HG03066 (cell line): ENCODE data around the gene FAM184B.

ENCODE experiments used
- ATAC-seq: cut with Tn5 transposase; IDR thresholded peaks from one replicate; pipeline ENCODE4 v1.9.1; 2021; ENCODE audit warnings: low read depth; ENCODE audit not compliant: unreplicated experiment

FAM184B gene

DNA sequence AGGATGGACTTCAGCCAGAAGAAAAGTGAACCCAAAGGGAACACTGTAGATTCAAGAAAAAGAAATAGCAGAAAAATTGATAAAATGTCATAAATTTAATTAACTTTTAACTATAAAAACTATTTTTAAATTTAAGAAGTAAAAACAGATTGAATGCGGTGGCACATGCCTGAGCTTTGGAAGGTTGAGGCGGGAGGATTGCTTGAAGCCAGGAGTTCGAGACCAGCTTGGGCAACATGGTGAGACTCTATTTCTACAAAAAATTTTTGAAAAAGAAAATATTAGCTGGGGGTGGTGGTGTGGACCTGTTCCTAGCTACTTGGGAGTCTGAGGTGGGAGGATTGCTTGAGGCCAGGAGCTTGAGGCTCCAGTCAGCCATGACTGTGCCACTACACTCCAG lies 3.0 kb downstream of the FAM184B start:
- ATAC-seq: no peak

GRCh38 chr4:17773135-17773698 lies 8.2 kb downstream of the FAM184B start:
- no peak for ATAC-seq

GRCh38 chr4:17771284-17771908 lies 10.0 kb downstream of the FAM184B start:
- no peak for ATAC-seq

DNA sequence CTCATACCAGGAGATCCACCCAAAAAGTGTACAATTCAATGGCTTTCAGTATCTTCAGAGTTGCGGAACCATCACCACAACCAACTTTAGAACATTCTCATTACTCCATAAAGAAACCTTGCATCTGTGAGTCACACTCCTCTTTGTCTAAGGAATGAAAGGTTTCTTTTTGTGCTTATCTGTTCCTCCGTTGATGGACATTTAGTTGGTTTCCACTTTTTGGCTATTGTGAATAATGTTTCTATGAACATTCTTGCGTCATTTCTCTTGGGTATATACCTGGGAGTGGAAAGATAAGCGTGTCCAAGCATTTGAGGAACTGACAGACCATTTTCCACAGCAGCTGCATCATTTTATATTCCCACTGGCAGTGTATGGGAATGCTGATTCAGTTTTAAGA lies 10.6 kb downstream of the FAM184B start:
- no peak for ATAC-seq

DNA sequence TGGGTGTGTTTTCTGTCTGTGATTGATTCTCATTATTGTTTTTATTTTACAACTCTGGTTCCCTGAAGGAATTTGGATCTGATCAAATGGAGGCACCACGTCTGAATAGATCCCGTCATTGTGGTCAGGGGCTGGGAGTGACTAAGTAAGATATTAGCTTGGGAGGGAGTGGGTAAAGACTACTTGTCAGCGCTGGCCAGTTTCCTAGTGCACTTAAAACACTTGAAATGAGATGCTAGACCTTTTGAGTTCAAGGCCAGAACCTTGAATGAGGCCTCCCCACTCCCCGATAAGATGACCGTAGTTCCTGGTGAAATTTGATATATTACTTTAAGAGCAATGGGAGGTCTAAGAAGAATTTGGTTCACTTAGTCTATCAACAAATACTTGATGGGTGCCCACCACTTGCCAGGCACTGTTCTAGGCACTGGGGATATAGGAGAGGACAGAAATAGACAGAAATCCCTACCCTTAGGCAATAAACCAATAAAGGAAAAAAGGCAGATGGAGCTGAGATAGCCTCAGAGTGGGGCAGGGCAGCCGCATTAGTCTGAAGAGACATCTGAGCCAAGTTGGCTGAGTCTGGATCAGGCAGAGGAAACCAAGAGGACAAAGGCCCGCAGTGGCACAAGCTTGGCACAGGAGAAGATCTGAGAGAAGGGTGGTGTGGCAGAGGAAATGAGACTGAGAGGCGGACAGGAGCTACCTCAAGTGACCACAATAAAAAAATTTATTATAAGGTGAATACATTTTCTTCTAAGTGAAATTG lies 11.8 kb downstream of the FAM184B start:
- ATAC-seq: no peak

DNA sequence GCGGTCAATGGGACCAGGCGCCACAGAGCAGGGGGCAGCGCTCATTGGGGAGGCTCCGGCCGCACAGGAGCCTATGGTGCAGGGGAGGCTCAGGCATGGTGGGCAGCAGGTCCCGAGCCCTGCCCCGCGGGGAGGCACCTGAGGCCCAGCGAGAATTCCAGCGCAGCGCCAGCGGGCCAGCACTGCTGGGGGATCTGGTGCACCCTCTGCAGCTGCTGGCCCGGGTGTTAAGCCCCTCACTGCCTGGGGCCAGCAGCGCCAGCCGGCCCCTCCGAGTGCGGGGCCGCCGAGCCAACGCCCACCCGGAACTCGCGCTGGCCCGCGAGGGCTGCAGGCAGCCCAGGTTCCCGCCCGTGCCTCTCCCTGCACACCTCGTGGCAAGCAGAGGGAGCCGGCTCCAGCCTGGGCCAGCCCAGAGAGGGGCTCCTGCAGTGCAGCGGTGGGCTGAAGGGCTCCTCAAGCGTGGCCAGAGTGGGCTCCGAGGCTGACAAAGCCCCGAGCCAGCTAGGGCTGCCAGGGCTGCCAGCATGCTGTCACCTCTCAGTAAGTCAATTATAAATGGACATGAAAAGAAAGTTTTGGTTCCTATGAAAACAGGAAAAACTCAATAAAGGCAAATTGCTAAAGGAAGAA lies 14.5 kb downstream of the FAM184B start:
- no peak for ATAC-seq

DNA sequence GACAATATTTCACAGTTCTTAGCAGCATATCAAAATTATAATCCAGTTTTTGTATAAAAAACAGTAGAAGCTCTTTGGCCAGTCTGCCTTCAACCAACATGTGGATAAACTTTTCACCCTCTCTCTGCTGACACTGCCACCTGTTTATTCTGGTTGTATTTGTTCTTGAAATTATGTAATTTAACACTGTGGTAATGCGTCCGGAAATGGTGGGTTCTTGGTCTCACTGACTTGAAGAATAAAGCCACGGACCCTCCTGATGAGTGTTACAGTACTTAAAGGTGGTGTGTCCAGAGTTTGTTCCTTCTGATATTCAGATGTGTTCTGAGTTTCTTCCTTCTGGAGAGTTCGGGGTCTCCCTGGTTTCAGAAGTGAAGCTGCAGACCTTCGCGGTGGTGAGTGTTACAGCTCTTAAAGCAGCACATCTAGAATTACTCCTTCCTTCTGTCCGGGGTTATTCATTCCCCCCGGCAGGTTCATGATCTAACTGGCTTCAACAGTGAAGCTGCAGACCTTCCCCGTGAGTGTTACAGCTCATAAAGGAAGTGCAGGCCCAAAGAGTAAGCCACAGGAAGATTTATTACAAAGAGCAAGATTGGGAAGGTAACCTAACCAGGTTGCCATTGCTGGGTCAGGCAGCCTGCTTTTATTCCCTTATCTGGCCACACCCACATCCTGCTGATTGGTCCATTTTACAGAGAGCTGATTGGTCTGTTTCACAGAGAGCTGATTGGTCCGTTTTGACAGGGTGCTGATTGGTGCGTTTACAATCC lies 15.7 kb downstream of the FAM184B start:
- no peak for ATAC-seq

- no peak for ATAC-seq
Observed at GRCh38 chr4:17763931-17764330, 17.5 kb downstream of the FAM184B start.

- no peak for ATAC-seq
Observed at GRCh38 chr4:17763416-17763815, 18.0 kb downstream of the FAM184B start.

DNA sequence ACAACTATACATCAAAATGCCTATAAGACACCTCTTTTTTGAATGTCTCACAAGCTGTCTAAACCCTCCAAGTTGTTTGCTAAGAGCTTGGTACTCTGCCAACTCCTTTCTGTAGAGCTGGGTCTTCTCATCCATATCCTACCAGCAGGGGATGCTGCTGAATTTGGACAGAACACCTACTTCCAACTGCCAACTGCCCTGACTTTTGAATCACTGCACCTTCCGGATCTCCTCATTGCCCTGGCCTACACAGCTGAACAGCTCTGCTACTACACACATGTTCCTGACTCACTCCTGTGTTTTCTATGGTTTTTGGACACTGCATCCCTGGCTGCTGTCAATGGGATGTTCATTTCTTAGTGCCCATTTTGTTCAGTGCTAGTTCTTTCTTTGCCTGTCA lies 18.7 kb downstream of the FAM184B start:
- no peak for ATAC-seq

GRCh38 chr4:17761062-17761461 lies 20.4 kb downstream of the FAM184B start:
- ATAC-seq: no peak

- ATAC-seq: no peak
Observed at GRCh38 chr4:17760626-17761025, 20.8 kb downstream of the FAM184B start.

DNA sequence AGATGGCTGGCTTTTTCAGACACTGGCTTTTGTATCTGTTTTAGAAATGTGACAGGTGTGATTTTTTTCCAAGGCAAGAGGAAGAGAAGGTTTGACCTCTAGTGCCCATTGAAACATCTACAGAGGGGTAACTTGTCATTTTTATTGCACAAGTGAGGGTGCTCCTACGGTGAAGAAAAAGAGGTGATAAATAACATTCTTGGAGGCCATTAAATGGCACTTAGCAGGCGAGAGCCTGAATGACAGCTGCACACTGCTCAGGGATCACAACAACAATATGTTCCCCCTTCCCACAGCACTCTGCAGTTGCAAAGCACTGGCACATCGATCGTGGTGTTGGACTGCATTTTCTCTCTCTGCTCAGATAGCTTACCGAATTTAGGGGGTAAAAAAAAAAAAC lies 22.9 kb downstream of the FAM184B start:
- no peak for ATAC-seq

- ATAC-seq: no peak
Observed at GRCh38 chr4:17757621-17758020, 23.8 kb downstream of the FAM184B start.

DNA sequence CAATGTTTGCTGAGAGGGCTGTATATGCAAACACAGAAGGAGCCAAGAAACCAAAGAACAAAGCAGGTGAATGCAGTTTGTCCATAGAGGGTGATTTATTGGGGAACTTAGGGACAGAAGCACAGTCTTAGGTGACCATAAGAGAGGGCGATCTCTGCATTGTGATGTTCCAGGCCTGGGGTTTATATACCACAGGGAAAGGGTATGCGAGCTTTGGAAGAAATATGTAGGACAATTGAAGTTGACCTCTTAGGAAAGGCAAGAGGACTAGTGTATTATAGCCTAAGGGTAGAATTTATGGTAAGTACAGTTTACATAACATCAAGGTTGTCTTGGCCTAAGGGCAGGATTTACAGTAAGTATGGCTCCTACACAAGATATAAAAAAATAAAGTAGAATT lies 27.8 kb downstream of the FAM184B start:
- no peak for ATAC-seq

DNA sequence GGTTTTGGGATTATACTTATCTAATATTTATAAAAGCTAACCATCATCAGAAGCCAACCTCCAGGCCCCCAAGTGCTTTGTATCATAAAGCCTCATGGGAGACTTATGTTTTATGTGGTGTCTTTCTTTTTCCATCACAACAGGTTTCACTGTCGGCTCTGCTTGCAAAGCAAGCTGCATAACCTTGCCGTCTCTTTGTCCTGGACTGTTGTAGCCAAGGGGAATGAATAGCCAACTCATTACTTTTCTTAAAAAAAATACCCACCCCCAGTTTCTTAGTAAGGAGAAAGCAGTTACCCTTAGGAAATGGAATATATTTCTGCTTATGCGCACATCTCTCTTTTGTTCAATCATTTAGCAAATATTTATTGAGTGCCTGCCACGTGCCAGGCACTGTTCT lies 40.7 kb downstream of the FAM184B start:
- ATAC-seq: no peak

DNA sequence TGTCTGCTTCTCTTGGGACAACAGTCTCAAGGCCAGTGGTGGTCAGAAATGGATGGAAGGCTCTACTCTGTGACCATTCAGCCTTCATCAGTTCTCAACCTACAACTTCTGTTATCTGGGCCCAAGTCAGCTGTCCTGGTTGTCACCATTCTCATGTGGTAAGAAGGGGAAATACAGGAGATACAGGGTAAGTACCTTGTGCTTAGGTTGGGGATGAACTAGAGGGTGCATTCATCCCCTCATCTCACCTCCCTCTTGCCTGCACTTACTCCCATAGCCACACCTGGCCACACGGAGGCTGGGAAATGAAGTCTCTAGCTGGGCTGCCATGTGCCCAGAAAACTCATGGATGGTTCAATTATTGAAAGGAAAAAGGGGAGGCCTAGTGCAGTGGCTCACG lies 44.9 kb downstream of the FAM184B start:
- no peak for ATAC-seq

- no peak for ATAC-seq
Observed at GRCh38 chr4:17726911-17727310, 54.5 kb downstream of the FAM184B start.

- ATAC-seq: no peak
Observed at GRCh38 chr4:17723648-17724047, 57.8 kb downstream of the FAM184B start.

- ATAC-seq: no peak
Observed at GRCh38 chr4:17722356-17722700, 59.1 kb downstream of the FAM184B start.
